Stimulated activated CD8-positive, alpha-beta memory T cell treated with anti-CD3 and anti-CD28 coated beads, Interleukin-7, amount 100 ng/mL, for 48 hours (primary cell): ENCODE measurements around the gene EMP1.
A peak's percentile ranks its signal among the peaks of the same experiment; 100 is the strongest.

Experiments used
- DNase-seq, 2 donors: peaks; one replicate each; pipeline ENCODE4 v3.0.0-alpha.2; 2020; ENCODE audit warnings: low read depth in 1 of 2; ENCODE audit errors: extremely low read depth in 1 of 2

EMP1 gene

DNA sequence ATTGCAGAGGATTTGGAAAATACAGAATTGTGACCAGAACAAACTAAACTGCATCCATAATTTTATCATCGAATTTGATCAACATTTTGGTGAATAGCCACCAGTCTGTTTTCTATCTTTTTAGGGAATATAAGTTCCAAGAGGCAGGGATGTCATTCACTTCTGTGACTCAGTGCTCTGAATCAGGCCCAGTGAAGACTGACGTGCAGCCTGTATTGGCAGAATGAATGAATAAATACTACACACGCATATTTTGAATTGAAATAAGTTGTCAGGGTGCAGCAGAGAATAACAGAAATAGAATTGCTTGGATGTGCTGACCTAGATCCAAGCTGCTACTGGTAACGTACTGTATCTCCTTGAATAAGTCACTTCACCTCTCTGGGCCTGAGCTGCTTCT lies 1.3 kb upstream of the EMP1 start:
- DNase-seq: no peak

DNA sequence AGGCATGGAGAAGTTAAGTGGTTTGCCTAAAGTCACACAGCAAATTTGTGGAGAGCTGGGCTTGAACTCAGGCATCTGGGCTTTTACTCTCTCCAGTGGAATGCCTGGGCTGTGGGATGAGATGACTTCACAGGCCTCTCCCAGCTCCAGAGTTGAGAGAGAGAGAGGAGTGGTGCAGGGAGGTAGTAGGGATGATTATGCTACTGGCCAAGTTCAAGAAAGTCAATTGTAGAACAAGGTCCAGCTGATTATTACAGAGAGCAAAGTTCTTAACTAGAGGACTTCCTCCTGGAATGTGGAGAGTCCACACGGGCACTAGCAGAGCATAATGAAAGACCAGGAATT lies 769 bp upstream of the EMP1 start:
- DNase-seq: no peak

DNA sequence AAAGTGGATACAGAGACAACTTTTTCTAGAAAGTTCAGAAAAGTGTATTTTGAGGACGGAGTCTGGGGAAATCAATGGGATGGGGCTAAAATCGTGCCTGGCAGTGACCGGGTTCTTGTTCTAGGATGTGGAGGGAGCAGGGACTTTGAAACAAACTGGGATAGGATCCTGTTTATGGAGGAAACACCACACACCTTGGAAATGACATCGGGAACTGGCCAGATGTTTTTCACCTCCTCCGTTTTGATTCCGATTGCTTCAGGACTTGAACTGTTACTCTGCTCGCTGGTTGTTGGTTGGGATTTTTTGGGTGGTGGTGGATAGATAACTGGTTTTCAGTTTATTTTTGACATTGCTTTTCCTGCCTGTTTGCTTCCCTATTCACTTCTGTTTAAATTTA lies 506 bp downstream of the EMP1 start:
- DNase-seq: no peak

DNA sequence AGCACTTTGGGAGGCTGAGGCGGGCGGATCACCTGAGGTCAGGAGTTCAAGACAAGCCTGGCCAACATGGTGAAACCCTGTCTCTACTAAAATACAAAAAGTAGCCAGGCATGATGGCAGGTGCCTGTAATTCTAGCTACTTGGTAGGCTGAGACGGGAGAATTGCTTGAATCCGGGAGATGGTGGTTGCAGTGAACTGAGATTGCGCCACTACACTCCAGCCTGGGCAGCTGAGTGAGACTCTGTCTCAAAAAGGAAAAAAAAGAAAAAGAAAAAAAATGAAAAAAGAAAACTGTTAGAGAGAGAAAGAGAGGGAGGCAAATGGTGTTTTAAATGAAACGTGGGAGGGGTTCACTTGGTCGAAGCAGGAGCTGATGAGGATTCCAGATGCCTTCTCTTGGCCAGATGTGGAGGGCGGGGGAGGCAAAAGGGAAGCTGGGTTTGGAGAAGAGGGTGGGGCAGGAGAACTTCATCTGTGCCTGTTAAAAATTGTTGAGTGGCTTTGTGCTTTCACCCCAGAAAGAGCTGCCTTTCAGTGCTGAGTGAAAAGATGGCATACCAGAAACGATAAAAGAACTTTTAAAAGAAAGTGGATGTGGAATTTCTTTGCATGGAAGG lies 1.1 kb downstream of the EMP1 start:
- no peak for DNase-seq

DNA sequence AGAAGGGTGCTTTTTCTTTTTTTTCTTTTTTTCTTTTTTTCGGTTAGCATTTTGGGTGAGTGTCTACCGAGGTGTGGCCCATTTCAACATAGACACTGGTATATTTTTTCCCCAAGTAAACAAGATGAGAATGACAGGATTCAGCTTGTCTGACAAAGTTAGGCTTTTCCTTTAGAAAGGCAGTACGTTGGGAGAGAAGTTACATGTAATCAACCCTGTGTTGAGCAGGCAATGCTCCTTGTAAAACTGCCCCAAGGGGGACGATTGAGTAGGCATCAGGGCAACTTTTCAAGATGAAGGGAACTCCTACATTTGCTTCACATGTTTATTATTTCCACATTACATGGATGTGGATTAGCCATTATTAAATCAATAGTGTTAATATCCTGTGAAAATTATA lies 1.7 kb downstream of the EMP1 start:
- no peak for DNase-seq

DNA sequence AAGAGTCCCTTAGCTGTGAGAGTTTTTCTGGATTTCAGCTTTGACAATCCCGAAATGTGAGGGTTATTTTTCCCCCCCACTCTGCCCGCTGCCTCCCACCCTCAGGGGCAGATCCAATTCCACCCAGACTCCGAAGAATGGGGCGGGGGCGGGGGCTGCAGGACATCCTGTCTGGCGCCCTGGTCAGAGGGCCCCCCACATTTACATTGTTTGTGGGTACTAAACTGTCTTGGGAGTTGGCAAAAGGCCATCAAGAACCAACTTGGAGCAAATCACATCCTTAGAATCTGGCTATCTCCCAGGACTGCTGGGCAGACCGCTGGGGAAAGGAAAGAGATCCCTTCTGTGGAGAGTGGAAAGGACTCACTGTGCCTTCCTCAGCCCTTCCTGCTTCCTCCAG lies 2.4 kb downstream of the EMP1 start:
- no peak for DNase-seq

DNA sequence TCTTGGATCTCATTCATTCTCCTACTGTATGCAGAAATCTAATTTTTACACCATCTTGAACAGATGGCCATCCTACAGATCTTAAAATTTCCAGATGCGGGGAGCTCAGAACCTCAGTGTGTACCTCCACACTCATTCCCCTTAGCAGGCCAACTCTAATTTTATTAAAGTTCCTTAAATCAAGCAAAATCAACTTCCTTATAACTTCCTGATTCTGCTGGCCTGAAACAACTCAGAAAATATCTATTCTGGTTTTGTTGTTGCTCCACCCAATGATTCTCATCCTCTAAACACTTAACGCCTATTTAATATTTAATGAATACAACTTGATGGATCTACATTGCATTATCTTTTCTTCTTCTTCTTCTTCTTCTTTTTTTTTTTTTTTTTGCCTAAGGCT lies 3.1 kb downstream of the EMP1 start:
- DNase-seq: no peak

DNA sequence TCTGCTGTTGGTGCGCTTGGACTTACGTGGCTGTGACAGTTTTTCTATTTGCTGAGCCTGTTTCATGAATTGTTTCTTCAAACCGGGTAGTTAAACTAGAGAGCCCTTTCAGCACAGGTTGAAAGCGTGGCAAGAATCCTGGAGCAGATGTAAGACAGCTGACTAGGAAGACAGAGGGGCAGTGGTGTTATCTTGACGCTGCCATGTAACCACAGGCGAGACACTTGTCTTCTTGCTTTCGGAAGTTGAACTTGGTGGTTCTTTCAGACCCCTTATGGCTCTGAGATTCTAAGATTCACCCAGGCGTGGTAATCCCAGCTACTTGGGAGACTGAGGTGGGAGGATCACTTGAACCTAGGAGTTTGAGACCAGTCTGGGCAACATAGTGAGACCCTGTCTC lies 4.3 kb downstream of the EMP1 start:
- DNase-seq: no peak

DNA sequence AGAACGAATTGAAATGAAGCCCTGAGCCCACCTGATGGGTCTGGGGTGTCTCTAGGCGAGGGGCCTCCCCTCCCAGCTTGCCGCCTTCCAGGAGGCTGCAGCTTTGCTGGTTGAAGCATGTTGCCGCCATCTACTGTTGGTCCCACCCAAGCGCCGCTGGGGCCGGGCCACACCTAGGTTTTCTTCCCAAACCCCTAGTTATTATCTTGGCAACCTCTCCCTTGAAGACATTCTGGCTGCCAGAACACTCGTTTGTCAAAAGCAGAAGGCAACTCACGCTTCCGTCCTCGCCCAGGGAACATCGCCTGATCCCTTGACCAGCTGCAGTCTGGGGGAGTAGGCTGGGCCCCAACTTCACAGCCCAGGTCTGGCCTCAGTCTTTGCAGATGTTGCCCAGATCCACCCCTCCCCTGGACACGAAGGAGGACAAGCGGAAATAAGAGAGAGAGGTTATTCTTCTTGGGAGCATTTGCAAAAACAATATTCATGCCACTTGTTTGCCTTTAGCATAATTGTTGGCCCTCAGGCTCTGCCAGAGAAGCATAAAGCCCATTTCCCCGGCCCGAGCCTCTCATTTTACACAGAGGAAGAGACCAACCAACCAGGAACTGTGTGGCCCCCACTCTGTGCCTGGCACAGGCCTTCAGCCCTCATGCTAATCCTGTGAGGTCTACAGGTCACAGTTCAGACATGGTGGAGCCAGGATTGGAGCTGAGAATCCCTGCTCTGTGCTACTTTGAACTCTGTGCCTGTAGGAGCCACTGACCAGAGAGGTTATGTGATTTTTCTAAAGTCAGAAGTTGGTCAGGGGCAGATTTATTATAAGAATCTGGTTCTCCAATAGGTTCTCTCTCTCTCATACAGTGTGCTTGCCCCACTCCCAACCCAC lies 6.8 kb downstream of the EMP1 start:
- DNase-seq: no peak

DNA sequence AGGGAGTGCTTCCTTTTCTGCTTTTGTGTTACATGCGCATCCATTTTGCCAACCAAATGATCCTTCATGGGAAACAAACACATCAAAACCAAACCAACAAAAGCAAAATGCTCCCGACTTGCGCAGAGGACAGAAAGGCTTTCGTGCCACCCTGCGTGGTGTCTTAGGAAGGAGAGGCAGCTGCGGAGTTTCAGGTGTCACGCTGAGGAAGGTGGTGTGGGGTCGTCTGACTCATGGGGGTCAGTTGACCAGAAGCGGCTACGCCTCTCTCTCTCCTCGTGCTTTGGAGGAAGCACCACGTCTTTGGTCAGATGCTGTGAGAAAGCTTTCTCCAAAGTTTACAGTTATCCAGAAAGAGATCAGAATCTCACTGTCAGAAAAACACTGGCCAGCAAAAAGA lies 7.9 kb downstream of the EMP1 start:
- no peak for DNase-seq

DNA sequence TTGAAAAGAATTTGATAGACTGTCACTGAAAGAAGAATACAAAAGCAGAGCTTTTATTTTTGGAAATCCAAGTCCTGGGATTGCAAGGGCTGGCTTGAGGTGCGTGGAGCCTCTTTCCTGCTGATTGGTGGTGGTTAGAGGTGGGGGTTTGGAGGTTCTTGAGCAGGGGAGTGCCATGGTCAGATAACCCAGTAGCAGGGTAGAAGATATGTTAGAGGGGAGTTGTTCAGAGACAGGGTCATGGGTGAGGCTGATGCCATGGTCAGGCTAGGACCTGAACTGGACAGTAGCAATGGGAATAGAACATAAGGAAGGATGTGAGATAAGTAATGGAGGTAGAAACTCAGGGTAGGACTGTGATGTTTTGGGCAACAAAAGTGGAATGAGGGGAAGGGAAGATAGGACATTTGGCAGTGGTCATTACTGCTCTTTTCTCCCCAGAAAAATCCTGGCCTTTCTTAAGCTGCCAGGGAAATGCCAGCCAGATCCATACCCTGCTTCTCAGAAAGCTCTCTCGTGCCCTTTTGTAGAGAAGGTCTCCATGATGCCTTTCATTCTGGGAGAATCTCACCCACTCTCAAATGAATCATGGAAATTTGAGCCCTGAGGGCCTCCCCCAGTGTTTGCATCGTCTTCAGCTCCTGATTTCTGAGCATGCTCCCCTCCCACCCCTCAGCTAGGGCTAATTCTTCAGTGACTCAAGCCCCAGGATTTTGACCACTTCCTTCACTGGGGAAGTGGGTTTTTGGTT lies 9.5 kb downstream of the EMP1 start:
- DNase-seq: peak in 1 of 2 donors; percentile 37

DNA sequence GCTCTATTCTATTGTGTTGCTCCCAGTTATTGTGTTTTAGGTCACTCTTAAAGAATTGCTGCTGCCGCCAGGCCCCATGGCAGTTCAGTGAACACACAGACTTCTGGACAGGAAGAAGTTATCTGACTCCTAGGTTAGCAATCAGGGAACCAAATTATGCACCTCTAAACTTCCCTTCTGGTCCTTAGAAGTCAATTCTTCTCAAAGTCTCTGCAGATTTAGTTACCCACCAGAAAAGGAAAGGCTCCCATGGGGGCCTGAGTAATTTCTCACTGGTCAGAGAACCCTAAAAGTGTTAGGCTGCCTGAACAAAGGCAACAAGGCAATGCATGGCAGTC lies 10.0 kb downstream of the EMP1 start:
- no peak for DNase-seq

DNA sequence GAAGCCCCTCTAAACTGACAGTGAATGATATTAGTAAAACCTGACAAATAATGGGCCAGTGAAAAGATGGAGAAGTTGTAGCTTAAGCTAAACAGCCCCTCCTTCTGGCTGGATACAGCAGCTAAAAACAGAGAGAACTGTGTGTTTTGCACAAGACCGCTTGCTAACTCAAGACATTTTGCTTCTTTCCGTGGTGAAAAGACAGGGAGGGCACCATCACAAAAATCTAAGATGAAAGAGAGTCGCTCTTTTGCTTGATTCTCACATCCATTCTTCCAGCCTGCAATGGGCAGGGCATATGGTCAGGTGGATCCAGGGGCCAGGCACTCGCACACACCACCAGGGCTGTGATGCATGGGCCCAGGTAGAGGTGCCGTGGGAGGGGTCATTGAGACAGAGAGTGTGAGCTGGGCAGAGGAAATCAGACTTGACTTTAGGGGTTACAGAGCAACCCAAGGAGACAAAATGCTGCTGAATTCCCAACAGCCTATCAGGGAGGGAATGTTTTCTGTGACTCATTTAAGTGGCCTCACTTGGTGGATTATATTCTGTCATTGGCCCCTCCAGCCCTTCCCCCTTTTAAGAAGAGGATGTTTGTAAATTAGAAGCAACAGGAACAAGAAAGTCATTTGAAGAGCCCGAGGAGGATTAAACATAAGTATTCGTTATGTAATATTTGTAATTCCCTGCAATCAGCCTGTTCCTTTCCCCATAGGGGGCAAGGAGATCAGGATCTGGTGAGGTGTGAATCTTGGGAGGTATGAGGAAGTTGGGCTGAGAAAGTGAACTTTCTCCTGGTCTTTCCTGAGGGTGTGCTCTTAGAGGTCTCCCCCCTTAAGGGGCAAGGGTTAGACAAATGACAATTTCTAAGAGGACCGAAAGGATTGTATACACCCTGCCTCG lies 12.3 kb downstream of the EMP1 start:
- no peak for DNase-seq

DNA sequence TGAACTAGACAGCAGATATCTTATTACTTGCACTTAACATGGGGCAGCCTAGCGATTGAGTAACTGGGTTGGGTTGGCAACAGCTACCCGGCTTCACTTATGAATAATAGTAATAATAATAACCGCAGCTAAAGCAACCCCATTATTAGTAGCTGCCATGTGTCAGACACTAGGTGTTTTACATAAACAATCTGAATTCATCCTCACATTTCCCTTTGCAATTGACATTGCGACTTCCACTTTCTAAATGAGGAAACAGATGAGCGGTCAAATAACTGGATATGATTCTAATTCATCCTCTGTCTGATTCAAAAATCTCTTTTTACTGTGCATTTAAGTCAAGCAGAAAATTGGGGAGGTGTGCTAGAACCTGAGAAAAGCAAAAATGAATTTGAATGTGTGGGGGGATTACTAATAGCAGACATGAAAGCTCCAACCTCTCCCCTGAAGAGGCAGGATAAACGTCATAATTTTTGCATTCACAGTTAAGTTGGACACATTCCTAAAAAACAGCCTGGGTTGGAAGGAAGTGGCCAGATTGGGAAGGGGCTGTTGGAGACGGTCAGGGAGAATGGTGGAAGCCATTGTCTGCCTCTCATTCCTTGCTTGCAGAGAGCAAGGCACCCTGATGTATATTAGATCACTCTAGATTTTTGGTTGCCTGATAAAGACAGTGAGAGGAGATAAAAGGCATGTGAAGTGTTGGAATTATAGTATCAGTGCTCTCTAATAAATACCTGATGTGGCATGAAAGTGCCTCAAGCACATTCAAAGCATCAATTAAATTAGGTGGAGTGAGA lies 13.1 kb downstream of the EMP1 start:
- DNase-seq: no peak

DNA sequence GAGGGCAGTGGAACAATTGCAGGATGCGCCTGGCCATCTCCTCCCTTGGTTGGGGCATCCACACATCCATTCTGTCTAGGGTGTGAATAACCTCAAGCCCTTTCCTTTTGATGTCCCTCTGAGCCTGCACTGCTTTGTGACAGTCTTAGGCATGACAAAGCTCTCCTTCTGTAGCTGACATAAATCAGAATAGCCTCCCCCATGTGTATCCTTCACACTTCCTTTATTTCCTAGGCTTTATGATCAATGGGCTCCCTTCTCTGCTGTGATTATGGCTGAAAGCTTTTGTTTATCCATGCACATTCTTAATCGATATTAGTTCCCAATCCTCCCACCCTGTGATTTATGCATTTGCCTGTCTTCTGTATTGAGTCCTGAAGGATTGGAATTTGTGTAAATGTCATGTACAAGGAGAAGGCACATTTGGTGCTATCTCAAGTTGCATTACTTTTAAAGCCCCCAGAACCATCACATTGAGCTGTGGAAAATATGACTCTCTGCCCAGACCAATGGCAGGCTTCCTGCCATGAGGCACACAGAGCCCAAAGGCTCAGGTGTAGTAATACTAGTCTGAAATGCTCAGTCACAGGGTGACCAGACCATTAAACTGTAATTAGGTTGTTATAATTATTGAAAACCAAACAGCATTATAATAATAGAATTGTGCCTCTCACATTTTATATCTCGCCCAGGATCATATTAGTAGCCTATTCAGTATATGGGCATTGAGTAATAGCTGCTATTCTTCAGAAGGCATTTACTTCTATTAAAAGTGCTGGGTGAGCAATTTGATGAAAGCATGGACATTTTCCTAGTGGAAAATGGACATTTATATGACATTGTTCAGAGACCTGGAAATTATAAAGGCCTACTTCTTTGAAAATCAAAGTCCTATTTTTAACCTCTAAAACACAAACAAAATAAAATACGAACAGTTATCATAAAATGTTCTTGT lies 14.0 kb downstream of the EMP1 start:
- no peak for DNase-seq

DNA sequence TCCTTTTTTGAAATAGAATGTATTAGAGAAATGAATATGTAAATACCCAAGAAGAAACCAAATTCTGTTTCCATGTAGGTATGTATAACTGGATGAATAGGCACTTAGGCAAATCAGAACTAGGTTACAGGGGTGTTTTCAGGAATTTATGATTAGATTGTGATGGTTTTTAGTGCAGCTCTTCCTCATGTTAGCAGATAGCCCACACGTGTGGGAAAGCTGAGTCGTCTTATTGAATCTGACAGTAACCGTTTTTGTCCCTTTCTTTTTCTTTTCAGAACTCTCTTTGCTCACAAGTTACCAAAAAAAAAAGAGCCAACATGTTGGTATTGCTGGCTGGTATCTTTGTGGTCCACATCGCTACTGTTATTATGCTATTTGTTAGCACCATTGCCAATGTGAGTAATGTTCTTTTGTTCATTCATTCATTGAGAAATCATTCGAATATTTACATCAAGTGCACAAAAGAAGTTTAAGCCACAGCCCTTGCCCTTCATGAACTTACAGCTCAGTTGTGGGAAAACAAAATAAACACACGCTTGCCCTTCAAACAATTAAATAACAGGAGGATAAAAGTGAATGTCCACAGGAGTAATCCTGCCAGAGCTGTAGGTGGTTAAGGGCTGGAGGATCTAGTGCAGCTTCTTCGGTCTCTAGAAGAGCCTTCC lies 14.8 kb downstream of the EMP1 start:
- DNase-seq: peak in 1 of 2 donors; percentile 53

DNA sequence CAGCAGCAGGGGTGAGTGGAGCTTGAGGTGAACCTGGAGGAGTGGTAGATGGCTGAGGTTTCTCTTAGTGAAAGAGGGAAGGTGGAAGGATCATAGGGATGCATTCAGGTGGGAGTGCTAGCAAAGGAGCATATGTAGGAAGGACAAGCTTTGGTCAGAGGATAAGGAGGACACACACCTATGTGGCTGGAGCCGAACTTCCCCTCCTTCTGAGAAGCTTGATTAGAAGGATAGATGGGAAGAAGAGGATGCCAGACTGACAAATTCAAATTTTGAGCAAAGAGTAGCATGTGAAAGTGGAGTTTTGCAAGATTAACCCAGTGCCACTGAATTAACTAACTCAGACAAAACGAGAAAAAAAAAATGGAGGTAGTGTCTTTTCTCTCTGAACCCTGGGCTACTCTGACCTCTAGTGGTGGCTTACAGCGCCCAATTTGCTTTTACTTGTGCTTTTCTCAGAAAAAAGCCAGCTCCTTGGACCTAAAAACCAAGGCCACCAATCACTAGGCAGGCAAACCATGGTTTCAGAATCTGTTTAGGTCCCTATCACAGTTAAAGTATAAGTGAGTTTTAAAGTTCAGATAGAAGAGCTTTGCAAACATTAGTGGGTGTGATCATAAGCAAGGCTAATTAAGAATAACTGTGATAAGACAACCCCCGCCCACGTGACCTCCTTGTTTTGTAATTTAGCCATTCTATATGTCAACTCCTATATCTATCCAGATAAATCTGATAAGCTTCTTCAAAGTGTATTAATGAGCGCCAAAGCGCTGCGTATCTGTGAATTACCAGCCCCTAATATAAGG lies 15.5 kb downstream of the EMP1 start:
- peak in 1 of 2 donors; percentile 42 for DNase-seq

DNA sequence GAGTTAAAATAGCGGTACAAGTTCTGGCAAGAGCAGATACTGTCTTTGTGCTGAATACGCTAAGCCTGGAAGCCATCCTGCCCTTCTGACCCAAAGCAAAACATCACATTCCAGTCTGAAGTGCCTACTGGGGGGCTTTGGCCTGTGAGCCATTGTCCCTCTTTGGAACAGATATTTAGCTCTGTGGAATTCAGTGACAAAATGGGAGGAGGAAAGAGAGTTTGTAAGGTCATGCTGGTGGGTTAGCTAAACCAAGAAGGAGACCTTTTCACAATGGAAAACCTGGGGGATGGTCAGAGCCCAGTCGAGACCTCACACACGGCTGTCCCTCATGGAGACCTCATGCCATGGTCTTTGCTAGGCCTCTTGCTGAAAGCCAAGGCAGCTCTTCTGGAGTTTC lies 18.5 kb downstream of the EMP1 start:
- no peak for DNase-seq
